ENCODE measurements around the gene CYBC1. TPM values are rescaled to one million over a fixed set of nuclear protein-coding genes. Genes with fewer than 3 reads are reported as not detected.

CYBC1 gene
- total and polyA plus RNA-seq, 9 of the 15 experiments (the other 6 are each of a cell fraction or from before 2014, with no cell fraction given): 1.3 to 71.8 (median 49.9) TPM

DNA sequence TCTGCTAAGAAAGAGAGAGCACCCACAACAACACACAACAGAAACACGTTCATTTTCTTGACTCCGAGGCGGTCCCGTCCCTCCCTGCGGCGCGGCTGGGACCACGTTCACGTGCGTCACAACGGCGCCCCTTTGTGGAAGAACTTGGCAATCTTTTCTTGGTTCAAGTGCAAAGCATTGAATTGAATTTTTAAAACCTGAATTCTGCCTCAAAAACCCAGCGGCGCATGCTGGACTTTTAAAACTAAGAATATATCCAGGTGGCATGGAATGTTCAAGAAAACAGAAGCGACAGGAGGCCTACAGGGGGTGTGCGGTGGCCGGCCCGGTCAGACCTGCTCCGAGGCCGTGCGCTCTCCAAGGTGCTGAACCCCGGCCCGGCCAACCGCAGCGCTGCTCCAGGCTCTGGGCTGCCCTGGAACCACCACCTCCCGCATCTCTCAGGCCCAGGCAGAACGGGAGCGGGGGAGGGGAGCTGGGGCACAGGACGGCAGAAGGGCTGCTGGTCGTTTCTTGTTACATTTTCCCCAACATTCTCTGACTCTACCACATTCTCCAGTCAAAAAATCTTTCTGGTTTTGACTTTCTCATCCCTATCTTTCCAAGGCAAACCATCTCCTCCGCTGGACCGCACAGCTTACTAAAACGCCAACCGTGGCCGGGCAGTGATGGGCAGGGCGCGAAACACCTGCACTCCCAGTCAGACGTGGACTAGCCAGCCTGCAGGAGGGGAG lies 35.8 kb downstream of the CYBC1 start (continued):
- TF ChIP-seq, protein P1, sequence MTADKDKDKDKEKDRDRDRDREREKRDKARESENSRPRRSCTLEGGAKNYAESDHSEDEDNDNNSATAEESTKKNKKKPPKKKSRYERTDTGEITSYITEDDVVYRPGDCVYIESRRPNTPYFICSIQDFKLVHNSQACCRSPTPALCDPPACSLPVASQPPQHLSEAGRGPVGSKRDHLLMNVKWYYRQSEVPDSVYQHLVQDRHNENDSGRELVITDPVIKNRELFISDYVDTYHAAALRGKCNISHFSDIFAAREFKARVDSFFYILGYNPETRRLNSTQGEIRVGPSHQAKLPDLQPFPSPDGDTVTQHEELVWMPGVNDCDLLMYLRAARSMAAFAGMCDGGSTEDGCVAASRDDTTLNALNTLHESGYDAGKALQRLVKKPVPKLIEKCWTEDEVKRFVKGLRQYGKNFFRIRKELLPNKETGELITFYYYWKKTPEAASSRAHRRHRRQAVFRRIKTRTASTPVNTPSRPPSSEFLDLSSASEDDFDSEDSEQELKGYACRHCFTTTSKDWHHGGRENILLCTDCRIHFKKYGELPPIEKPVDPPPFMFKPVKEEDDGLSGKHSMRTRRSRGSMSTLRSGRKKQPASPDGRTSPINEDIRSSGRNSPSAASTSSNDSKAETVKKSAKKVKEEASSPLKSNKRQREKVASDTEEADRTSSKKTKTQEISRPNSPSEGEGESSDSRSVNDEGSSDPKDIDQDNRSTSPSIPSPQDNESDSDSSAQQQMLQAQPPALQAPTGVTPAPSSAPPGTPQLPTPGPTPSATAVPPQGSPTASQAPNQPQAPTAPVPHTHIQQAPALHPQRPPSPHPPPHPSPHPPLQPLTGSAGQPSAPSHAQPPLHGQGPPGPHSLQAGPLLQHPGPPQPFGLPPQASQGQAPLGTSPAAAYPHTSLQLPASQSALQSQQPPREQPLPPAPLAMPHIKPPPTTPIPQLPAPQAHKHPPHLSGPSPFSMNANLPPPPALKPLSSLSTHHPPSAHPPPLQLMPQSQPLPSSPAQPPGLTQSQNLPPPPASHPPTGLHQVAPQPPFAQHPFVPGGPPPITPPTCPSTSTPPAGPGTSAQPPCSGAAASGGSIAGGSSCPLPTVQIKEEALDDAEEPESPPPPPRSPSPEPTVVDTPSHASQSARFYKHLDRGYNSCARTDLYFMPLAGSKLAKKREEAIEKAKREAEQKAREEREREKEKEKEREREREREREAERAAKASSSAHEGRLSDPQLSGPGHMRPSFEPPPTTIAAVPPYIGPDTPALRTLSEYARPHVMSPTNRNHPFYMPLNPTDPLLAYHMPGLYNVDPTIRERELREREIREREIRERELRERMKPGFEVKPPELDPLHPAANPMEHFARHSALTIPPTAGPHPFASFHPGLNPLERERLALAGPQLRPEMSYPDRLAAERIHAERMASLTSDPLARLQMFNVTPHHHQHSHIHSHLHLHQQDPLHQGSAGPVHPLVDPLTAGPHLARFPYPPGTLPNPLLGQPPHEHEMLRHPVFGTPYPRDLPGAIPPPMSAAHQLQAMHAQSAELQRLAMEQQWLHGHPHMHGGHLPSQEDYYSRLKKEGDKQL (CRISPR knock-in tag; IDR thresholded peaks at IDR 0.05; ENCODE audit: borderline replicate concordance): no peak
- TF ChIP-seq SIX5 (IDR thresholded peaks at IDR 0.05; ENCODE audit: borderline replicate concordance in 1 of 2, insufficient read depth in 1 of 2, low read depth in 1 of 2, low read length in 2 of 2): no peak
- TF ChIP-seq NCOA1 (IDR thresholded peaks at IDR 0.05; ENCODE audit: low read depth): peak; percentile 89
- TF ChIP-seq, protein P2, sequence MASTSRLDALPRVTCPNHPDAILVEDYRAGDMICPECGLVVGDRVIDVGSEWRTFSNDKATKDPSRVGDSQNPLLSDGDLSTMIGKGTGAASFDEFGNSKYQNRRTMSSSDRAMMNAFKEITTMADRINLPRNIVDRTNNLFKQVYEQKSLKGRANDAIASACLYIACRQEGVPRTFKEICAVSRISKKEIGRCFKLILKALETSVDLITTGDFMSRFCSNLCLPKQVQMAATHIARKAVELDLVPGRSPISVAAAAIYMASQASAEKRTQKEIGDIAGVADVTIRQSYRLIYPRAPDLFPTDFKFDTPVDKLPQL (IDR thresholded peaks at IDR 0.05; ENCODE audit: extremely low read depth, insufficient read length): no peak
- TF ChIP-seq ZNF143 (CRISPR knock-in tag; IDR thresholded peaks at IDR 0.05): peak; percentile 20; the same call in 1 of the 2 replicates
- no peak for TF ChIP-seq RFX5 (IDR thresholded peaks at IDR 0.05; ENCODE audit: low read depth, low read length)
- TF ChIP-seq TARDBP (IDR thresholded peaks at IDR 0.05): peak; percentile 49; the same call in 1 of the 2 replicates
- no peak for TF ChIP-seq BDP1 (IDR thresholded peaks at IDR 0.05; ENCODE audit: insufficient read depth, insufficient read length)
- no peak for TF ChIP-seq RHOXF2B (CRISPR knock-in tag; conservative IDR thresholded peaks at IDR 0.05)
- TF ChIP-seq ZFP30 (CRISPR knock-in tag; IDR thresholded peaks at IDR 0.05; ENCODE audit: borderline replicate concordance): no peak
- no peak for TF ChIP-seq TRIM24 (IDR thresholded peaks at IDR 0.05)
- TF ChIP-seq ZNF12 (CRISPR knock-in tag; IDR thresholded peaks at IDR 0.05): 0 out of 2 replicates have a peak, but pooled peaks have one; percentile 58
- no peak for TF ChIP-seq ZNF77 (CRISPR knock-in tag; IDR thresholded peaks at IDR 0.05)
- TF ChIP-seq, protein P3, sequence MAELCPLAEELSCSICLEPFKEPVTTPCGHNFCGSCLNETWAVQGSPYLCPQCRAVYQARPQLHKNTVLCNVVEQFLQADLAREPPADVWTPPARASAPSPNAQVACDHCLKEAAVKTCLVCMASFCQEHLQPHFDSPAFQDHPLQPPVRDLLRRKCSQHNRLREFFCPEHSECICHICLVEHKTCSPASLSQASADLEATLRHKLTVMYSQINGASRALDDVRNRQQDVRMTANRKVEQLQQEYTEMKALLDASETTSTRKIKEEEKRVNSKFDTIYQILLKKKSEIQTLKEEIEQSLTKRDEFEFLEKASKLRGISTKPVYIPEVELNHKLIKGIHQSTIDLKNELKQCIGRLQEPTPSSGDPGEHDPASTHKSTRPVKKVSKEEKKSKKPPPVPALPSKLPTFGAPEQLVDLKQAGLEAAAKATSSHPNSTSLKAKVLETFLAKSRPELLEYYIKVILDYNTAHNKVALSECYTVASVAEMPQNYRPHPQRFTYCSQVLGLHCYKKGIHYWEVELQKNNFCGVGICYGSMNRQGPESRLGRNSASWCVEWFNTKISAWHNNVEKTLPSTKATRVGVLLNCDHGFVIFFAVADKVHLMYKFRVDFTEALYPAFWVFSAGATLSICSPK (IDR thresholded peaks at IDR 0.05; ENCODE audit: borderline replicate concordance): no peak
- 0 out of 2 replicates have a peak, but pooled peaks have one; percentile 28 for TF ChIP-seq DPF2 (IDR thresholded peaks at IDR 0.05)
- TF ChIP-seq, protein P4, sequence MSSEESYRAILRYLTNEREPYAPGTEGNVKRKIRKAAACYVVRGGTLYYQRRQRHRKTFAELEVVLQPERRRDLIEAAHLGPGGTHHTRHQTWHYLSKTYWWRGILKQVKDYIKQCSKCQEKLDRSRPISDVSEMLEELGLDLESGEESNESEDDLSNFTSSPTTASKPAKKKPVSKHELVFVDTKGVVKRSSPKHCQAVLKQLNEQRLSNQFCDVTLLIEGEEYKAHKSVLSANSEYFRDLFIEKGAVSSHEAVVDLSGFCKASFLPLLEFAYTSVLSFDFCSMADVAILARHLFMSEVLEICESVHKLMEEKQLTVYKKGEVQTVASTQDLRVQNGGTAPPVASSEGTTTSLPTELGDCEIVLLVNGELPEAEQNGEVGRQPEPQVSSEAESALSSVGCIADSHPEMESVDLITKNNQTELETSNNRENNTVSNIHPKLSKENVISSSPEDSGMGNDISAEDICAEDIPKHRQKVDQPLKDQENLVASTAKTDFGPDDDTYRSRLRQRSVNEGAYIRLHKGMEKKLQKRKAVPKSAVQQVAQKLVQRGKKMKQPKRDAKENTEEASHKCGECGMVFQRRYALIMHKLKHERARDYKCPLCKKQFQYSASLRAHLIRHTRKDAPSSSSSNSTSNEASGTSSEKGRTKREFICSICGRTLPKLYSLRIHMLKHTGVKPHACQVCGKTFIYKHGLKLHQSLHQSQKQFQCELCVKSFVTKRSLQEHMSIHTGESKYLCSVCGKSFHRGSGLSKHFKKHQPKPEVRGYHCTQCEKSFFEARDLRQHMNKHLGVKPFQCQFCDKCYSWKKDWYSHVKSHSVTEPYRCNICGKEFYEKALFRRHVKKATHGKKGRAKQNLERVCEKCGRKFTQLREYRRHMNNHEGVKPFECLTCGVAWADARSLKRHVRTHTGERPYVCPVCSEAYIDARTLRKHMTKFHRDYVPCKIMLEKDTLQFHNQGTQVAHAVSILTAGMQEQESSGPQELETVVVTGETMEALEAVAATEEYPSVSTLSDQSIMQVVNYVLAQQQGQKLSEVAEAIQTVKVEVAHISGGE (CRISPR knock-in tag; IDR thresholded peaks at IDR 0.05): peak in 1 of 3 experiments; percentile 62; a peak in 2 of 6 replicates

Measured in K562 (cell line).